ENCODE data around the gene MED8. TPM values are rescaled to one million over a fixed set of nuclear protein-coding genes. Genes with fewer than 3 reads are reported as not detected.

Gene MED8
- total RNA-seq, 1 experiment from 2014 or later, result 54.8 TPM

GRCh38 chr1:43388613-43389012 is 987 bp downstream of the MED8 start:
- Histone ChIP-seq H3K4me1 (replicated peaks; ENCODE audit: insufficient read depth) (peaks cover 22% of the 10 kb centered on the region), H3K4me2 (peak overlapping the region; percentile 93), H3K27me3 (ENCODE audit: insufficient read depth, low read depth) (no peaks in the 10 kb centered on the region), H3K9me2 (ENCODE audit: insufficient read depth) (no peaks in the 10 kb centered on the region), H3F3A (ENCODE audit: insufficient read depth, low read depth) (peaks cover 25% of the 10 kb centered on the region; the same call in 1 of the 2 replicates), H3K79me2 (ENCODE audit: low read depth) (peaks cover 55% of the 10 kb centered on the region), H3K9me3 (ENCODE audit: insufficient read depth, low read depth) (no peaks in the 10 kb centered on the region), H4K20me1 (ENCODE audit: insufficient read depth) (0 out of 2 replicates have a peak, but pooled peaks cover 5% of the 10 kb centered on the region), H3K36me3 (ENCODE audit: low read depth) (peaks cover 28% of the 10 kb centered on the region; the same call in 1 of the 2 replicates), H2AFZ (no peak overlapping the region), H3K4me3 (peak overlapping the region; percentile 80), H3K27ac (peak overlapping the region; percentile 82)
- no peak for DNase-seq
- CTCF ChIA-PET, result no interaction called here
- BruUV-seq (replicated peaks), result no TSS peak
- POLR2A ChIA-PET (ENCODE audit: unreplicated experiment), result interaction anchor here (0.6 kb wide), 1 partner anchor 93 kb away, joined by 3 read pairs; no protein-coding TSS in a partner anchor
- intact Hi-C loops (cut with micrococcal nuclease; ENCODE audit: unreplicated experiment), result loop anchor here (2.0 kb wide), 2 partner anchors 22 to 30 kb away; partner anchors contain the start of gene CDC20
- TF ChIP-seq EZH2 (IDR thresholded peaks at IDR 0.05; ENCODE audit: low read depth) (no peak), CTCF (conservative IDR thresholded peaks at IDR 0.05) (no peak)

DNA sequence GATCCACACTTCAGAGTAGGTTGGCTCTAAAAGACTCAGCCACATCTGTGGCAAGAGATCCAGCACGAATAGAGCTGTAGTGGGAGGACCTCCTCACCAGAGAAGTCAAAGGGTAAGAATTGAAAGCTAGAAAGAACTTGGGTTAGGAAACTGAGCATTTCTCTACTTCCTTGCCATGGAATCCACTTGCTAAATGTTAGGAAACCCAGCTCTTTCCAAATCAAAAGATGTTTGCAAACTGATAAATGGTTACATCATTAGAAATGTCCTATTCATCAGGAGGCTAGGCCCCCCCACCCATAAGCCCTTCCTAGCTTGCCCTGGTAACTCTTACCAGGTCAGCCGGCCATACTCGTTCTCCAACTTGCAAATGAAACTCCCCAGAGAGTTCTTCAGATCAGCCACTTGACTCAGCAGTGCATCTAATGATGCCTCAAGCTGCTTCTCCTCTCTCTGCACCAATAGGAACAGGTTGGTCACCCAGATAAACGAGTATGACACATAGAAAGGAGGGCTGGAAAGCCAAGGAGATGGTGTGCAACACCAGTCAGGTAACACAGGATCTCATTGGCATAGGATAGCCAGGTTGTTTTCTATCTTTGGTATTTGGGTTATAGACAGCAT is 1.5 kb downstream of the MED8 start:
- CTCF ChIA-PET, result no interaction called here
- peak overlapping the region; percentile 82 for H3K27ac ChIP-seq
- intact Hi-C loops (cut with micrococcal nuclease; ENCODE audit: unreplicated experiment), result loop anchor here (2.0 kb wide), 2 partner anchors 21 to 29 kb away; partner anchors contain the start of gene CDC20

DNA sequence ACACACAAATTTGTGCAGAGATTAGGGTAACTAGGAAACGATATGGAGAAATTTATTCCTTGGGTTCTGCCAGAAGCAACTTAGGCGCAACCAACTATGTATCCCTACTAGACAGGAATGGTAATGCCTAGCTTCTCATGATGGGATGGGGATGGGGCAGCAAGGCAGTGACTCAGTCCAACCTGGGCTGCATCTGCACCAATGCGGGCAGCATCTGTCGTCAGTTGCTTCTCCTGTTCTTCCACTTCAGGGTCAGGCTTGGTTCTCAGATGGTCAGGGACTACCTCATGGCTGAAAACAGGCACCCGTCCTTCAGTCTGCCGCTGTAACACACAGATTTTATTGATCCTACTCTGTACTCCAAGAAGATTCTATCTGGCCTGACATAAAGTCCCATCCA is 2.9 kb downstream of the MED8 start:
- H3K27me3 ChIP-seq (ENCODE audit: insufficient read depth, low read depth), result no peaks in the 10 kb centered on the region
- no peak for DNase-seq
- BruUV-seq (replicated peaks), result no TSS peak
- H3K27ac ChIP-seq, result no peak overlapping the region
- H3K79me2 ChIP-seq (ENCODE audit: low read depth), result peaks cover 45% of the 10 kb centered on the region
- H2AFZ ChIP-seq, result no peak overlapping the region
- no peaks in the 10 kb centered on the region for H3K9me2 ChIP-seq (ENCODE audit: insufficient read depth)
- no peaks in the 10 kb centered on the region for H3K9me3 ChIP-seq (ENCODE audit: insufficient read depth, low read depth)
- peaks cover 22% of the 10 kb centered on the region for H3K4me1 ChIP-seq (replicated peaks; ENCODE audit: insufficient read depth)
- POLR2A ChIA-PET (ENCODE audit: unreplicated experiment), result no interaction called here
- H3K4me3 ChIP-seq, result no peak overlapping the region
- H4K20me1 ChIP-seq (ENCODE audit: insufficient read depth), result 0 out of 2 replicates have a peak, but pooled peaks cover 5% of the 10 kb centered on the region
- CTCF ChIA-PET, result no interaction called here
- H3K4me2 ChIP-seq, result no peak overlapping the region
- peaks cover 34% of the 10 kb centered on the region; the same call in 1 of the 2 replicates for H3F3A ChIP-seq (ENCODE audit: insufficient read depth, low read depth)
- no peak for TF ChIP-seq EZH2 (IDR thresholded peaks at IDR 0.05; ENCODE audit: low read depth)
- TF ChIP-seq CTCF (conservative IDR thresholded peaks at IDR 0.05), result no peak
- intact Hi-C loops (cut with micrococcal nuclease; ENCODE audit: unreplicated experiment), result no loop called here
- H3K36me3 ChIP-seq (ENCODE audit: low read depth), result peaks cover 35% of the 10 kb centered on the region

More for the DNA sequence above, 1.5 kb downstream of the MED8 start:
- POLR2A ChIA-PET (ENCODE audit: unreplicated experiment), result interaction anchor here (0.6 to 0.7 kb wide), 2 partner anchors 20 to 558 kb away, joined by 3 read pairs; no protein-coding TSS in a partner anchor
- BruUV-seq (replicated peaks), result no TSS peak
- Histone ChIP-seq H3F3A (ENCODE audit: insufficient read depth, low read depth) (peaks cover 28% of the 10 kb centered on the region; the same call in 1 of the 2 replicates), H3K36me3 (ENCODE audit: low read depth) (peaks cover 29% of the 10 kb centered on the region), H3K9me2 (ENCODE audit: insufficient read depth) (no peaks in the 10 kb centered on the region), H4K20me1 (ENCODE audit: insufficient read depth) (0 out of 2 replicates have a peak, but pooled peaks cover 5% of the 10 kb centered on the region), H3K79me2 (ENCODE audit: low read depth) (peaks cover 52% of the 10 kb centered on the region), H2AFZ (no peak overlapping the region), H3K9me3 (ENCODE audit: insufficient read depth, low read depth) (no peaks in the 10 kb centered on the region), H3K4me3 (peak overlapping the region; percentile 80; the same call in 1 of the 2 replicates), H3K27me3 (ENCODE audit: insufficient read depth, low read depth) (no peaks in the 10 kb centered on the region), H3K4me2 (peak overlapping the region; percentile 93), H3K4me1 (replicated peaks; ENCODE audit: insufficient read depth) (peaks cover 22% of the 10 kb centered on the region)
- DNase-seq, result peak; percentile 37 to 92
- TF ChIP-seq CTCF (conservative IDR thresholded peaks at IDR 0.05), result no peak
- no peak for TF ChIP-seq EZH2 (IDR thresholded peaks at IDR 0.05; ENCODE audit: low read depth)
